ENCODE measurements around the gene ADGRL3.

Gene ADGRL3

DNA sequence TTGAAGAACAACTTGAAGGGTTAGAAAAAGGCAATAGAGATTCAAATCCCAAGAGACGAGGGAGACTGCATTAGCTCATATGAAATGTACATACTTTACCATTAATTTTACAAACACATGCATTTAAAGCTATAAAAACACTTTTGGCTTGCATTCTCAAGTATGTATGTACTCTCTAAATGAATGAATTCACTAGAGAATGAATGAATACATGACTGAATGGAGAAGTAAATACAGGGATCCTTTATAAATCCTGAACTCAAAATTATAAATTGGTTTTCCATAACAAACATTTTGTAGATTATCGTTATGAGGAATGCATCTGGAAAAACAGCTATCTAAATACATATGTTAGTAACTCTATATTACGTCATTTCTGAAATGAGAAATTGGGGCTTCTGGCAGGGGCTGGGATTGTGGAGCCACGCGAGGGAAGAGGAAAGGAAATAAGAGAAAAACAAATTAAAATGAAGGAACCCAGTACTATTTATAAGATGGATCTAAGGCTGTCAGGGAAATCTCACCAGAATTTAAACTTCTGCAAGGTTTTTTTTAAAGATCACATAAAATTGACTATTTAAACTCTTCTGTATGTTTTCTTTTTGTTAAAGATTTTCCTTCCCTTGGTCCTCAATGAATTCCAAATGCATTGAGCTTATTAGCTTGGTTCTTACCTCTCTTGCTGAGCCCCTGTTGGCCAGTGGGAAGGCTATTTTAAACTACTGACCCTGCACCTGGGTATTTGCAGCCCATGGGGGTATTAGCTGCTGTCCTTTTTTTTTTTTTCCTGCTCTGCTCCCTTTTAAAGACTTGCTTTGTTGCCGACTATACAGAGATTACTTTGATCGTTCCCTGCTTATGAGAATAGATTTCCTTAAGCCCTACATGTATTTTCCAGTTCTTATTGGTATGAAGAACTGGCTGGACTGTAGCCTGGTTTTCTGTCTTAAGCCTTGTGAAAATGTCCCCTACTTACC, 207.8 kb downstream of the ADGRL3 start:
- DNase-seq (ENCODE audit: low read depth in 1 of 2, low spot score in 1 of 2): no peak

DNA sequence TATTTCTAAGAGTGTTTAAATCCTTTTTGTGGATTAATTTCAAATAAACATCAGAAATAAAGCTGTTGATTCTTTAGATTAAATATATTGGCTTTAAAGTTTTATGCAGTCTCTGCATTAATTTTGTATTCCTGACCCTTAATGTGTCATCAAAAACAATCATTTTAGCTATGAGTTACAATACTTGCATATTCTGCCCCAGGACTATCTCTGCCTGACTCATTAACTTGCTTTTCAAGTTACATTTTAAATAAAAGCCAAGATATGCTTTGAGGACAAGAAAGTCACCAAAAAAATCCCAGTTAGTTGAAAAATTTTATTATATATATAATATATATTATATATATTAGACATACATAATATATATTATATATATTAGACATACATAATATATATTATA, 208.7 kb downstream of the ADGRL3 start:
- DNase-seq (ENCODE audit: low read depth in 1 of 2, low spot score in 1 of 2): no peak

DNA sequence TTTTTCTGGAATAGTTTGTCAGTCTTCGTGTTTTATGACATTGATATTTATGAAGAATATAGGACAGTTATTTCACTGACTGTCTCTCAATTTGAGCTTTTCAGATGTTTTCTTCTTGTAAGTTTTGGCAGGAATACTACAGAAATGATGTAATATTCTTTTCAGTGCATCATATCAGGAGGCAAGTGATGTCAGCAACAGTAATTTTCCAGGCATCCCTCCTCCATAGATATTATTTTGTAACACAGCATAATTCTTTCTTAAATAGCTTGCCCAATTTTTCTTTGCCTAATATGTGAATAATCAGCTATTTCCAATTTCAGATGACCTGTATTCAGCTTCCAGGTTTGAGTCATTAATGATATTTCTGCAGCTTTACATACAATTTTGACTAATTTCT, 211.1 kb downstream of the ADGRL3 start:
- no peak for DNase-seq (ENCODE audit: low read depth in 1 of 2, low spot score in 1 of 2)

DNA sequence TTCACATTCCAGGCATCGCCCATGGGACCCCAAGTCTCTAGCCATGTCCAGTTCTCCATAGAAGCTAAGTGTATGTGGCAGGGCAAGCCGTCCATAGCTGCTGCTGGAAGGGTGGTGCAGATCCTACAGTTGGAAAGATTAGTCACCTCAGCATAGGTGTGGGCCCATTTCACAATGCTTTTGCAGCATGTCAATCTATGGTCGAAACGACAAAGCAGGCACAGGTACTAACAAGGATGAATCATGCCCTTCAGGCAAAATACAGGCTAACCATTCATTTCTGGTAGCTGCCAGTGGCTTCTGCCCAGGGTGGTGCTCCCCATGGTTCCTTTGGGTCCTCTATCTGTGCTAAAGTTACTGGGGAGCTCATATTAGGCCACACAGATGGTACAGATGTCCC, 225.2 kb downstream of the ADGRL3 start:
- no peak for DNase-seq (ENCODE audit: low read depth in 1 of 2, low spot score in 1 of 2)

DNA sequence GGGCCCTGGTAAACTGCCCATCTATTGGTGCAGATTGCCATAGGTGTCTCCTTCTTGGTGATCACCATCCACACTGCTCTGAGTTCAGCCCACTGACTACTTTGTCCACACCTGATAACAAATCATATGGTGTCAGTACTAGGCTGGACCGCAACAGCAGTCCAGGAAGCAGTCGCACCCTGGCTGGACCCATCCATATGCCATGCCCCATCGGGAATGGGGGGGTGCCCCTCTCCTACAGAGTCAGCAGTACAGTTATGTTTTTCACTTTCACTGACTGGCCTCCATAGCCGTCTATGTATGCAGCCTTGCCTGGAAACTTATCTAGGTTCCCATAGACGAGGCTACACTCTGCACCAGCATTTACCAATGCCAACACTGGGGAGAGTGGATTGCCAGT, 226.1 kb downstream of the ADGRL3 start:
- no peak for DNase-seq (ENCODE audit: low read depth in 1 of 2, low spot score in 1 of 2)

DNA sequence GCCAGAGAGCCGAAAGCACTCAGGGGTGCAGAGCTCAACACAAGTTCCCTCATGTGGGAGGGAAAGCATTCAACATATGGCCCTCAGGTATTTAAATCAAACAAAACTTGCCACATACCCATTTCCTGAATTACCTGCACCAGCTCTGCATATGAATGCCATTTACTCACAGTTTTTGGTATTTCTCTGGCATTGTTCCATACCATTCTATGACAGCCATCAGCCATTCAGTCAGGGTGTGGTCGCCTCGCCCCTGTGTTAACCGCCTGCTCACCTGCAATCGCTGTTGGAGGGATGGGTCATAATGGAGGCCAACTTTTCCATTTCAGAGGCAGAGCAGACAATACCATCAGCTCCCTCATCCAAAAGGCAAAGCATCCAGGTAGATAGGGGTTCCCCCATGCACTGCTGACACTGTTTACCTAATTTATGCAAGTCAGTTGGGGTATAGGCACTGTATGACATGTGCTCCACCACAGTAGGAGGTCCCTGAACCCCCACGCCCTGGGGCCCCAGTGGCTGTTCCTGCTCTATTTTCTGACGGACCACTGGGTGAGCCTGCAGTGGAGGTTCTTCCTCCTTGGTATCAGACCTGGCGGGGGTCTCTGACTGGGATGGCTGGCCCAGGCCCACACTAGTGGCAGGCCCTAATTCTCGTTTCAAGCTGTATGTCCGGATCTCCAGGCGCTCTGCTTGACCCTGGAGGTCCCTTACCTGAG, 227.1 kb downstream of the ADGRL3 start:
- no peak for DNase-seq (ENCODE audit: low read depth in 1 of 2, low spot score in 1 of 2)

DNA sequence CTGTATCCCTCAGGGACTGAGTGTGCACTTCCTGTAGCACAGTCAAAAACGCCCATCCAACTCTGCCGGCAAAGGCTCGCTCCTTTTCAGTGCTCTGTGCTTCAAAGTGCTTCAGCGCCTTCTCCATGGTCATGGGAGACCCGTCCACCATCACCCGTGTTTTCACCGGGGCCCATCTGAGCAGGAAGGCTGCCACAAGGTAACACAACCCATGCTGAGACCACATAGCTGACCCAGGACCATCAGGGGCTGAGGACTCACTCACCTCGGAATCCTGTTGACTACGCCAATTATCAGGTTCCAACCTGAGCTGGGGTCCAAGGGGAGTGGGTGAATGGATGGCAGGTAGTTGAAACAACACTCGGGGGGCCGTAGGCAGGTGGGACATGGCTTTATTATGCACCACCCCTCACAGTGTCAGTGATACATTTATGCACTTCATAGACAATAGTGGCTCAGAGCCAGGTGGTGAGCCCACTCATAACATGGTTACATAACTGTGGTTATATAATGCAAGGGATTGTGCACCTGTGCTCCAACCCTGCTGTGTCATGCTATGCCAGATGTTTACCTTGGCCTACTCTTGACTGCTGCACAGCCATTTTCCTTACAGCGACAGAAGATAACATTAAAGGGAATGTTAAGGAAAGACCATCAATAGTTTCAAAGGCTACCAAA, 227.8 kb downstream of the ADGRL3 start:
- no peak for DNase-seq (ENCODE audit: low read depth in 1 of 2, low spot score in 1 of 2)

DNA sequence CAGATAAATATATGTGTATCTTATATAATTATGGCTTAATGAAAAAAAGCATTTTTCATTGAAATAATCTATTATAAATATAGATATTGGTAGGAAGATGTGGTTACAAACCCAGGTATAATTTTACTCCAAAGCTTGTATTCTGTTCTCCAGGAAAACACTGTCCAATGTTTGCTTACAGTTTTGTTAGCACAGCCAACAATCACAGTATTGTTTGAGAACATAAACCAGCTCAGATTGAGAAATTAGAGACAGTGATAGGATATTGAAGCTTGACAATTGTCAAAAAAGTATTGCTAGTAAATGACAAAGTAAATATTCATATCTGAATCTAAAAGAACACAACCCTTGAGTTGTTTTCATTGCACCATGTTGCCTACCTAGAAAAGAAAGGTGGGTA, 228.8 kb downstream of the ADGRL3 start:
- DNase-seq (ENCODE audit: low read depth in 1 of 2, low spot score in 1 of 2): no peak

DNA sequence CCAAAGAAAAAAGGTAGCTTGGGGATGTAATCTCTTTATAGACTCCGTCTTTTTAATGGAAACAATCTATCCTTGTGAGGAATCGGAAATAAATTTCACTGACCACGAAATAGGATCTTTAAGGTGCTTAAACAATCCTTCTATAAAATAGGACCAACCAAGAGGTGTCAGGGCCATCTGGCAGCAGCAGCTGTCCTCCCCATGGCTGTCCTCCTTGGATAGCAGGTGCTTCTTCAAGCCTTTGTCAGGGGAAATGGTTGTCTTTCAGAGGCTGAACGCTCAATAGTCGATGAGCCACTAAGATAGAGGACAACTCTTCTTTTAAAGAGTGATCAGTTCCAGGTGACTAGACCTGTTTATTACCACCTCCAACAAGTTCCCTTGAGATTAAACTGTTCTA, 231.0 kb downstream of the ADGRL3 start:
- no peak for DNase-seq (ENCODE audit: low read depth in 1 of 2, low spot score in 1 of 2)

DNA sequence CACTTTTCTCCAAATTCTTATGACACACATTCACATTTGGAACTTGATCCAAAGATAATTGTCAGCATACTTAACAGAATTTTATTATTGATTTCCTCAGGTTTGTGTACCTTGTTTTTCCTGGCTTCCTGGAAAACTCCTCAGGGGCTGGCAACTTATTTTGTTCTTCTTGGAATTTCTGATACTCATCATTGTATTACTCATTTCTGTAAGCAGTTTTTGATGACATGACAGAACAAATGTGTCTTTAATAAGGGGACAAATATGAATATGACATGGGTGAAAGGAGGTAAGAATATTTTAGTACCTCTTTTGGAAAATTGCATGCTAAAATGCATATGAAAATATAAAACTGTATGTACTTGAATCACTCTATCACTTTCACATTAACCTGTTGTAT, 237.8 kb downstream of the ADGRL3 start:
- DNase-seq (ENCODE audit: low read depth in 1 of 2, low spot score in 1 of 2): no peak

DNA sequence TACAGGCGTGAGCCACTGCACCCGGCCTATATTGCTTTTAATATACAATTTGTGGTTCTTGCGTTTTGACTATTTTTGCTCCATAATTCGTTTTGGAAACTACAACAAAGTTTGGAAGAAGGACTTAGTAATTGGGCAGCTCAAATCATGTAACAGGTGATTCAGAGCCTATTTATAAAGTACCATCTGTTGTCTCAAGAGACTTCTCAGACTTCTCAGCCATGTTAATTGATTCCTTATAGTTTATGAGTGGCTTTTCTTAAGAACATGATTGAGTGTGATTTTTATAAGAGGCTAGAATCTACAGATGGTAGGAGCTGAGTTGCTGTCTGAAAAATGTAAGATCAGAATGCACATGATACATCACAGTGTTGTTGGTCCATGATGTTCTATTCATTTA, 240.2 kb downstream of the ADGRL3 start:
- DNase-seq (ENCODE audit: low read depth in 1 of 2, low spot score in 1 of 2): no peak

DNA sequence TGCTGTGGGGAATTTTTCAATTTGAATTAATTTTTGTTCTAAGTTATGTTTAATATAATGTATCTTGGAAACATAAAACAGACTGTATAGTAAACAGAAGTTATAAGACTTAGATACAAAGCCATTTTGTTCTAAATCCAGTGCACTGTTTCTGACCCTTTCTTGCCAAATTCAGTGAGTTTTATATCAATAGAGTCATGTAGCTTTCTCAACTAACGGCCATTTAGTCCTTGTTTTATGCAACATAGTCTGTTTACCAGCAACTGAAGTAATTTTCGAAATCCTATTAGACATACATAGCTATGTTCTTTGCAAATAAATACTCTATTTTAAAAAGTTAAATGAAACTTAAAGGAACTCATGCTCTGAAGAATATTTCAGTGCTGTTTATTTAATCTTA, 242.8 kb downstream of the ADGRL3 start:
- DNase-seq (ENCODE audit: low read depth in 1 of 2, low spot score in 1 of 2): no peak

DNA sequence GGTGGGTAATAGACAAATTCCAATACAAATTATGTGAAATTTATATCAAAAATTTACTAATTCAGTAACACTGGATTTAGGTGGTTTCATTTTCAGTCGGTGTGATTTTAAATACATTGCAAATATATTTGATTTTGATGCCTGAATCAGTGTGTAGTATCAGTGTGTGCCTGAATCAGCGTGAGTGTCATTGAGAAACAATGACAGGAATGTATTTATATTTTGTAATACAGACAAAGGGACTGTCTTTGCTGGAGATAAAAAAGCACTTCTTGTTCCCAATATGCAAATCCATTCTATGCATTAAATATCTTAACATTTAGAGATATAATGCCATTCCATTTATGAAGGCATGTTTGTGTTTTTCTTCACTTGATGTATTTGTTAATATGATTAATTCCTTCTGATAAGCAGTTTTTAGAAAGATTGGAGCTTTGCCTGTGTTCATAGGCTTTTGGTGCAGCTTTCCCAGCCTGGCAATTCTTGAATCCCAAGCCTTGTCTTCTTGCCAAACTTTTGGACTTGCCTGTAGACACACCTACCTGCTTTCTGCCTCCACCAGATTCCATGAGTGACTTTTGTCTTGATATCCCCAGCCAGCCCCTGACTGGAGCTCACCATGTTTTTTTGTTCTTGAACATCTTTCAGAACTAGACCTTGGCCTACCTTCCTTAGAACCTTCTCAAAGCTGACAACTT, 243.8 kb downstream of the ADGRL3 start:
- no peak for DNase-seq (ENCODE audit: low read depth in 1 of 2, low spot score in 1 of 2)

DNA sequence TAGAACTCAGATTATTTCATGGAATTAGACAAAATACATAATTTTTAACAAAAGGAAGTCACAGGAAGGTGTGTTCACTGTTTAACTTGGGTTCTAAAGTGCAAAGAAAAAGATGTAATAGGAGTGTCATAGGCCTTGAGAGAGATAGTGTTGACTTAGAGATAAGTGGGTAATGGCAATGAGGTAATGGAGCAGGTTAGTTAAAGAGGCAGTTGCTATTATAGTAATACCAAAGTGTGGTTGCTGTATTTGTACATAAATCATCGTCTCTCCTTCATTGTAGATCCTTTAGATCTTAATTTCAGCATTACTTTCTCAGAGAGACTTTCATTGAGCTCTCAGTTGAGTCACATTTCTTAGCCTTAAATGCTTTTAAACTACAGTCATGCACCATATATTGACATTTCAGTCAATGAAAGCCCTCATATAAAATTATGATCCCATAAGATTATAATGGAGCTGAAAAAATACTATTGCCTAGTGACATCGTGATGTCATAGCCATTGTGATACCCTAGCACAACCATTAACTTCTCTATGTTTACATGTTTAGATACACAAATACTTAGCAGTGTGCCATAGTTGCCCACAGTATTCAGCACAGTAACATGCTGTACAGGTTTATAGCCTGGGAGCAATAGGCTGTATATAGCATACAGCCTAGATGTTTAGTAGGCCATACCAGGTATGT, 245.4 kb downstream of the ADGRL3 start:
- DNase-seq (ENCODE audit: low read depth in 1 of 2, low spot score in 1 of 2): no peak

DNA sequence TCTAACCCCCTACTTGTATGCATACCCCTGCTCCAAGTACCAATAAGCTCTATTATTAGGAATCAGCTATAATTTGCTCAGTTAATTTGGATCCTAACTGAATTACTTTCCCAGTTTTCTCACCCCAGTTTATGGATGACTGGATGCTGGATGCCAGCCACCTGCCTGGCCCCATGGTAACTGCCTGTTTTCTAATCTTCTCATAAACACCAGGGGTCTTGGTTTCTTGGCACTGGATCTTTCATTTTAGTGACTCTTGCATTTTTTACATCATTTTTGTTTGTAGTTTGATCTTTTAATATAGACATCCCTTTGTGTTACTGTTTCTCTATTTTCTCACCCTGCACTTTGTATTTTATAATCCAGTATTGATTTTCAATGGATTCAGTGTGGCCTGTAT, 246.8 kb downstream of the ADGRL3 start:
- no peak for DNase-seq (ENCODE audit: low read depth in 1 of 2, low spot score in 1 of 2)

DNA sequence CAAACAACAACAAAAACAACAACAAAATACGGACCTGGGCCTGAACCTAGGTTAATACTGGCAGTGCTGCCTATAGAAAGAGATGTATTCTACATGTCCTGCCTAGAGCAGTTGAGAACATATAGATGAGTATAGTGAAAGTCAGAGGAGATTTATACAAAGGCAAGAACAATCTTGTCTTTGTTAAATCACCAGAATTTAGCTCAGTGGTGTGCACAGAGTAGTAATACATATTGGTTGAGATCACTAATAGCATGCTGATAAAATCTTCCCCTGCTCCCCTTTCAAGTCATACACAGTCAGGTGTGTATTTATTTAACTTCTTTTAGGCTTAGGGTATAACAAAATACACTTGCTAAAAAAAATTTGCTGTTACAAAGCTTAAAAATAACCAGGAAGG, 247.8 kb downstream of the ADGRL3 start:
- no peak for DNase-seq (ENCODE audit: low read depth in 1 of 2, low spot score in 1 of 2)

DNA sequence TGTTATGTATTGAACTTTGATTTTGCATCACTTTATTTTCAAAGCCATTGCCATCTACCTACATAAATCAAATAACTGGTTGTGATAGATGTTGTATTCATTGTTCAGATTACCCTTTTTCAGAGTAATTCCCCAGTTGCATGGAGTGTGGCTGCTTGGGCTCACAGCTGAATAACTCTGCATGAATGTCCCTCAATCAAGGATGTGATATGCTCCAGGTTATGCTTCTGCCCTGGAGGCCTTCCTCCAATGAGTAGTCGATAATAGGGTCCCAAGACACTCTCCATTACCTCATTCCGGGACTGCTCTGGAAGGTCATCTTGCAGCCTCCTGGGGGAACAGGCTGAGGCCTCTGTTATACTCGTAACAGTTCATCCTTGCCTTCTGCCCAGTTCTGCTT, 251.8 kb downstream of the ADGRL3 start:
- no peak for DNase-seq (ENCODE audit: low read depth in 1 of 2, low spot score in 1 of 2)

DNA sequence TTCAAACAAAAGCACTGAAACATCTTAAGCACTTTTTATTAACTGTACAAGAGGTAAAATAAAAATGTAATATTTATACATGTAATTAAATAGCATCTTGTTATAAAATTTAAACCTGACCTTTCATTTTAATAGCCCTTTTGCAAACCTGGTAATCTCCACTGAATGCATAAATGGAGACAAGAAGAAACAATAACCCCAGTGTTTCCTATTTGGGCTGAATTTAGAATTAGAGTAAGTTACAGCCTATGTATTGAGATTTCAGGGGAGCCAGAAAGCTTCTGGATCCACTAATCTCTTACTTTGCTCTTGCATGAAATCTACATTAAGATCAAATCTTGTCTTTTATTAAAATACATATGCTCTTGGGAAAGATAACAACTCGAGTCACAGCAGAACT, 261.8 kb downstream of the ADGRL3 start:
- no peak for DNase-seq (ENCODE audit: low read depth in 1 of 2, low spot score in 1 of 2)

DNA sequence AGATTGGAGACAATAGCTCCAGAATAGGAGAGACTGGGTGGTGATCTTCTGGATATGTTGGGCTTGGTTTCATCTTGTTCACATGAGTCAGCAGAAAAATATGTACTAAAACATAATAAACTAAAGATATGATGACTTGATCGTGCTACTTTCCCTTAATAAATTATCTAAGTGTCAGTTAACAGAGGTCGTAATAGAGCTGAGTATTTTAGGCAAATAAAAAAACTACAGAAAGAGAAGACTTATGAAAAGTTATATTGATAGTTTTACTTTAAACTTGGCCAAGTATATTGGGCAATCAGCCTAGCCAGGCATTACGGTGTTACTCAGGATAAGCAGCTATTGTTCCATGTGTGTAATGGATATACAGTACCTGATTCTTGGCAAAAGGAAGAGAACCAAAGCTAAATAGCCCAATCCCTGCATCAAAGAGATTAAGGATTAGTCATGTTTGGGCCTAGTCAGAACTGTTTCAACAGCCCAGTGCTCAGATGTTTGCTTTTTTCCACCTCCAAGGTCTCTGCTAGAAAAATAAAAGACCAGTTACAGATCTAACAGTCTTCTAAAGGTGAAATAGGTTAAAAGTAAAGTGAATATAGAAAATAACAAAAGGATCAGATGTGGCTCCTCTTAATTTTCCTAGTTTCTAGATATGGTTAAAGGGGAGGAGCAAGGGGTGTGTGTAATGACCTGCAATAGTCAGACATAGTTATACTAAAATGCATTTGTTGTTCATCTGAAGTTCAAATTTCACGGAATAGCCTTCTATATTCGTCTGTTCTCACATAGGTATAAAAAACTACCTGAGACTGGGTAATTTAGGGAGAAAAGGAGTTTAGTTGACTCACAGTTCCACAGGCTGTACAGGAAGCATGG, 262.6 kb downstream of the ADGRL3 start:
- DNase-seq (ENCODE audit: low read depth in 1 of 2, low spot score in 1 of 2): no peak
